ENCODE data around the gene RBM28.

DNA sequence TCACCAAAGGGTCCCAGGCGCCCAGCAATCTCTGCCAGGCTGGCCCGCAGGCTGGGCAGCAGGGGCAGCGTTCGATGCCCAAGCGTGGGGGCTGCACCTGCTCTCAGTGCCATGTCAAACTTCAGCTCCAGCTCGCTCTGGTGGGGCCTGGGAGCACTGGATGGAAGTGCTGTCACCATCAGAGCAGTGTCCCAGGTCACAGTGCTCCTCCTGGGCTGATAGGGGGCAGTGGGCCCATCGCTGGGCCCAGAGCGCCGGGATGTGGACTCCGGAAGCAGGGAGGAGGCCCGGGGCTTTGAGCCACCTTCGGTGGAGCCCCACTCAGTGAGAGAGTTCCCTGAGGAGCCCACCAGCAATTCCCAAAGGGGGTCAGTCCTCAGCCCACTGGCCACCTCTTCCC is 15.6 kb upstream of the RBM28 start:
- TF ChIP-seq TAF1 (IDR thresholded peaks at IDR 0.05; ENCODE audit: borderline replicate concordance, insufficient read depth, low read length) (no peak), POLR2AphosphoS5 (IDR thresholded peaks at IDR 0.05; ENCODE audit: low read depth, low read length) (no peak), SIN3A (IDR thresholded peaks at IDR 0.05; ENCODE audit: borderline replicate concordance, insufficient read depth, low read length) (no peak)
- TF ChIP-seq, protein P1, sequence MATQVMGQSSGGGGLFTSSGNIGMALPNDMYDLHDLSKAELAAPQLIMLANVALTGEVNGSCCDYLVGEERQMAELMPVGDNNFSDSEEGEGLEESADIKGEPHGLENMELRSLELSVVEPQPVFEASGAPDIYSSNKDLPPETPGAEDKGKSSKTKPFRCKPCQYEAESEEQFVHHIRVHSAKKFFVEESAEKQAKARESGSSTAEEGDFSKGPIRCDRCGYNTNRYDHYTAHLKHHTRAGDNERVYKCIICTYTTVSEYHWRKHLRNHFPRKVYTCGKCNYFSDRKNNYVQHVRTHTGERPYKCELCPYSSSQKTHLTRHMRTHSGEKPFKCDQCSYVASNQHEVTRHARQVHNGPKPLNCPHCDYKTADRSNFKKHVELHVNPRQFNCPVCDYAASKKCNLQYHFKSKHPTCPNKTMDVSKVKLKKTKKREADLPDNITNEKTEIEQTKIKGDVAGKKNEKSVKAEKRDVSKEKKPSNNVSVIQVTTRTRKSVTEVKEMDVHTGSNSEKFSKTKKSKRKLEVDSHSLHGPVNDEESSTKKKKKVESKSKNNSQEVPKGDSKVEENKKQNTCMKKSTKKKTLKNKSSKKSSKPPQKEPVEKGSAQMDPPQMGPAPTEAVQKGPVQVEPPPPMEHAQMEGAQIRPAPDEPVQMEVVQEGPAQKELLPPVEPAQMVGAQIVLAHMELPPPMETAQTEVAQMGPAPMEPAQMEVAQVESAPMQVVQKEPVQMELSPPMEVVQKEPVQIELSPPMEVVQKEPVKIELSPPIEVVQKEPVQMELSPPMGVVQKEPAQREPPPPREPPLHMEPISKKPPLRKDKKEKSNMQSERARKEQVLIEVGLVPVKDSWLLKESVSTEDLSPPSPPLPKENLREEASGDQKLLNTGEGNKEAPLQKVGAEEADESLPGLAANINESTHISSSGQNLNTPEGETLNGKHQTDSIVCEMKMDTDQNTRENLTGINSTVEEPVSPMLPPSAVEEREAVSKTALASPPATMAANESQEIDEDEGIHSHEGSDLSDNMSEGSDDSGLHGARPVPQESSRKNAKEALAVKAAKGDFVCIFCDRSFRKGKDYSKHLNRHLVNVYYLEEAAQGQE (IDR thresholded peaks at IDR 0.05; ENCODE audit: insufficient read depth in 1 of 2, low read depth in 2 of 2, low read length in 2 of 2): no peak
